ENCODE results near the gene OR5K1. TPM values are rescaled to one million over a fixed set of nuclear protein-coding genes. Genes with fewer than 3 reads are reported as not detected.

OR5K1 gene
- total RNA-seq, 2 donors from 2014 or later: not detected

GRCh38 chr3:98501863-98502576 is 39.0 kb downstream of the OR5K1 start:
- Histone ChIP-seq H3K9me3 (no peaks in the 10 kb centered on the region), H3K27ac (no peak overlapping the region), H3K4me3 (no peak overlapping the region), H3K27me3 (no peaks in the 10 kb centered on the region), H3K36me3 (no peaks in the 10 kb centered on the region), H3K4me1 (no peaks in the 10 kb centered on the region)
- DNase-seq (ENCODE audit: low spot score): no peak
- TF ChIP-seq CTCF (IDR thresholded peaks at IDR 0.05): no peak

GRCh38 chr3:98504539-98504938 is 41.5 kb downstream of the OR5K1 start:
- no peaks in the 10 kb centered on the region for H3K9me3 ChIP-seq
- DNase-seq (ENCODE audit: low spot score): no peak
- no peak for TF ChIP-seq CTCF (IDR thresholded peaks at IDR 0.05)
- H3K27me3 ChIP-seq: no peaks in the 10 kb centered on the region
- no peaks in the 10 kb centered on the region for H3K4me1 ChIP-seq
- no peak overlapping the region for H3K27ac ChIP-seq
- no peak overlapping the region for H3K4me3 ChIP-seq
- no peaks in the 10 kb centered on the region for H3K36me3 ChIP-seq

- Histone ChIP-seq H3K36me3 (peaks cover 9% of the 10 kb centered on the region), H3K4me3 (no peak overlapping the region), H3K9me3 (no peaks in the 10 kb centered on the region), H3K27ac (no peak overlapping the region), H3K4me1 (no peaks in the 10 kb centered on the region), H3K27me3 (no peaks in the 10 kb centered on the region)
- DNase-seq (ENCODE audit: low spot score): no peak
- TF ChIP-seq CTCF (IDR thresholded peaks at IDR 0.05): no peak
These were observed 45.6 kb downstream of the OR5K1 start for GRCh38 chr3:98508582-98508981.

- H3K9me3 ChIP-seq: no peaks in the 10 kb centered on the region
- peaks cover 18% of the 10 kb centered on the region for H3K36me3 ChIP-seq
These were observed 49.6 kb downstream of the OR5K1 start for GRCh38 chr3:98512576-98512975.

GRCh38 chr3:98513091-98513511 is 50.1 kb downstream of the OR5K1 start:
- DNase-seq (ENCODE audit: low spot score): no peak
- Histone ChIP-seq H3K27ac (no peak overlapping the region), H3K9me3 (no peaks in the 10 kb centered on the region), H3K36me3 (peaks cover 18% of the 10 kb centered on the region), H3K4me1 (no peaks in the 10 kb centered on the region), H3K27me3 (no peaks in the 10 kb centered on the region), H3K4me3 (no peak overlapping the region)
- no peak for TF ChIP-seq CTCF (IDR thresholded peaks at IDR 0.05)

More at GRCh38 chr3:98512576-98512975, 49.6 kb downstream of the OR5K1 start:
- no peak overlapping the region for H3K27ac ChIP-seq
- no peak overlapping the region for H3K4me3 ChIP-seq
- H3K27me3 ChIP-seq: no peaks in the 10 kb centered on the region
- no peak for DNase-seq (ENCODE audit: low spot score)
- no peaks in the 10 kb centered on the region for H3K4me1 ChIP-seq
- no peak for TF ChIP-seq CTCF (IDR thresholded peaks at IDR 0.05)

GRCh38 chr3:98513736-98514135 is 50.7 kb downstream of the OR5K1 start:
- no peak for TF ChIP-seq CTCF (IDR thresholded peaks at IDR 0.05)
- Histone ChIP-seq H3K27ac (no peak overlapping the region), H3K4me1 (no peaks in the 10 kb centered on the region), H3K4me3 (no peak overlapping the region), H3K27me3 (no peaks in the 10 kb centered on the region), H3K9me3 (no peaks in the 10 kb centered on the region), H3K36me3 (peaks cover 18% of the 10 kb centered on the region)
- DNase-seq (ENCODE audit: low spot score): no peak

Measured in right atrium auricular region (tissue), 2 donors.